ENCODE measurements around the gene SLC8A3. TPM values are rescaled to one million over a fixed set of nuclear protein-coding genes. Genes with fewer than 3 reads are reported as not detected.
"Not testable (repeated sequence)": the region's sequence is repeated elsewhere in the genome, so short reads cannot be mapped to it uniquely, and the experiment has no call there.

The SLC8A3 gene
- total RNA-seq (under 1 TPM; 0.44 to 0.60 TPM), polyA plus RNA-seq (ENCODE audit: insufficient read length in 6 of 6) (10 to 100 TPM in 2 of 6 donors, 1 to 10 TPM in 4; 5.4 to 24.9 (median 8.1) TPM)
- long read RNA-seq, donor 1: 0 reads
- long read RNA-seq, donor 2, full-length matches to known transcripts: 2 of 2 reads
- long read RNA-seq, donor 2, partial matches to known transcripts: 0 of 2 reads
- long read RNA-seq, donor 2, other reads (novel, unspliced or antisense): 0 of 2 reads
- long read RNA-seq, donor 3, full-length matches to known transcripts: 1 of 1 reads
- long read RNA-seq, donor 3, partial matches to known transcripts: 0 of 1 reads
- long read RNA-seq, donor 3, other reads (novel, unspliced or antisense): 0 of 1 reads
- long read RNA-seq, donor 4: 0 reads
- long read RNA-seq, donor 5: 0 reads
- long read RNA-seq, donor 6: 0 reads
- long read RNA-seq, donor 7: 0 reads
- long read RNA-seq, donor 8: 0 reads
- long read RNA-seq, donor 9: 0 reads
- long read RNA-seq, donor 10: 0 reads
- long read RNA-seq, donor 11: 0 reads
- long read RNA-seq, donor 12: 0 reads

DNA sequence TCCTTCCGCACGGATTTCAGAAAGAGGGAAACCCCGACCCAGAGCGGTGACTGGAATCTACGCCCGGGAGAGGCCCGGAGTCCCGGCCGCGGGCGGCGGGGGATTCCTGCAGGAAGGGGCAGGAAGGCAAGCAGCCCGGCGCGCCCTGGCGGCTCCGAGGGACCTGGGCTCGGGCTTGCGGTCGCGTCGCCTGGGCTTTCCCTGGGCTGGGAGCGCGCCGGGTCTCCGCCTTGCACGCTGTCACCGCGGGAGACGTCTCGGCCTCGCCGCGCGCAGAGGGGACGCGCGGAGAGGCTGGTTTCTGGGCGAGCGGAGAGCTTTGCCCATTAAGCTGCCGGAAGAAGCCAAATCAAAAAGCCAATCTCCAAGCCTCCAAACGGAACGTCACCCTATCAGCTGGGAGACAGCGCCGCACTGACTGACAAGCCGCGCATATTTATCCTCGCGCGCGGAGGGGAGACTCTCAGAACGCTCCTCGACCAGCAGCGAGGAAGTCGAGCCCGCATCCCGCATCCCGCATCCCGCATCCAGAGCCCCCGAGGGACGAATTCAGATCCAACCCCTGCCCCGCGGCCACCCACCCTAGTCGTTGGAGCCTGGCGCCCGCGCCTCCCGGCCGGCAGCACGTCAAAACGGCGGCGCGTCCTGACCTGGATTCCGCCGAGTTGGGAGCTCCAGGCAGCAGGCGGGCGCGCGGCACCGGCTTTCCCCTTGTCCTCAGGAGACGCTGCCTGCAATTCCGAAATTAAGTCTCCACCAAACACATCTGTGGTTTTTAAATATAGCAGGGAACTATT is at the start of gene SLC8A3:
SLC8A3 (minus strand) TSS at position 293 of the 797 bp plus-strand sequence. CDS start 20,529 bp downstream, outside the sequence.
- intact Hi-C loops (cut with DNase I): no loop called here
- no peak for TF ChIP-seq CTCF (IDR thresholded peaks at IDR 0.05)
- DNase-seq (peak in 3 of 4 donors; percentile 46 to 82 (median 66)), ATAC-seq (peak; percentile 42)
- peaks cover 0 to 25% of the 10 kb centered on the region in 2 donors for H3K4me1 ChIP-seq
- no peak within 1 kb of the TSS for H3K27ac ChIP-seq
- H3K4me3 ChIP-seq: peak within 1 kb of the TSS; percentile 36 to 47
- H3K9me3 ChIP-seq: no peaks in the 10 kb centered on the region
- peaks cover 29 to 79% of the 10 kb centered on the region in 2 donors for H3K27me3 ChIP-seq
- H3K36me3 ChIP-seq: no peaks in the 10 kb centered on the region

DNA sequence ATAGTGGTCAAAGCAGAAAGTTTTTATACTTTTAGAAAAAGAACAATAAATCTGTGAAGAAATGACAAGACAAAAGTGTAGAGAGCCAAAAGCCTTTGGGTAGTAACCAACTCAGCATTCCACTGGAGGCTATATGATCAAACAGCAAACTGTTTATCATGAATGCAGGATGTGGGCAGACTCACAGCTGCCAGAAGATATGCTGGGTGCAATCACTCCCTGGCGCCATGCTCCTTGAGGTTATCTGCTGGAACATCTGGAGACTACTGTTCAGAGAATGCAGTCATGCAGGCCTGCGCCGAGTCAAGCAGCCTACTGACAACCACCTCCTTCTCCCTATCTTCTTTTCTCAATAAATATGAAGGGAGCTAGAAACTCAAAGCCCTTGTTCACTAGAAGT is 49.0 kb upstream of the SLC8A3 start:
- ATAC-seq (no peak), DNase-seq (no peak)
- Histone ChIP-seq H3K4me3 (no peak overlapping the region), H3K4me1 (no peaks in the 10 kb centered on the region), H3K36me3 (no peaks in the 10 kb centered on the region), H3K9me3 (no peaks in the 10 kb centered on the region), H3K27me3 (peaks cover 0 to 11% of the 10 kb centered on the region in 2 donors), H3K27ac (no peak overlapping the region)
- no peak for TF ChIP-seq CTCF (IDR thresholded peaks at IDR 0.05)
- intact Hi-C loops (cut with DNase I): no loop called here

GRCh38 chr14:70234066-70234950 is 45.6 kb upstream of the SLC8A3 start:
- DNase-seq (peak in 1 of 4 donors; percentile 71), ATAC-seq (no peak)
- no peak for TF ChIP-seq CTCF (IDR thresholded peaks at IDR 0.05)
- Histone ChIP-seq H3K27ac (no peak overlapping the region), H3K27me3 (peaks cover 0 to 11% of the 10 kb centered on the region in 2 donors), H3K4me1 (no peaks in the 10 kb centered on the region), H3K4me3 (no peak overlapping the region), H3K9me3 (no peaks in the 10 kb centered on the region), H3K36me3 (no peaks in the 10 kb centered on the region)
- intact Hi-C loops (cut with DNase I): no loop called here

DNA sequence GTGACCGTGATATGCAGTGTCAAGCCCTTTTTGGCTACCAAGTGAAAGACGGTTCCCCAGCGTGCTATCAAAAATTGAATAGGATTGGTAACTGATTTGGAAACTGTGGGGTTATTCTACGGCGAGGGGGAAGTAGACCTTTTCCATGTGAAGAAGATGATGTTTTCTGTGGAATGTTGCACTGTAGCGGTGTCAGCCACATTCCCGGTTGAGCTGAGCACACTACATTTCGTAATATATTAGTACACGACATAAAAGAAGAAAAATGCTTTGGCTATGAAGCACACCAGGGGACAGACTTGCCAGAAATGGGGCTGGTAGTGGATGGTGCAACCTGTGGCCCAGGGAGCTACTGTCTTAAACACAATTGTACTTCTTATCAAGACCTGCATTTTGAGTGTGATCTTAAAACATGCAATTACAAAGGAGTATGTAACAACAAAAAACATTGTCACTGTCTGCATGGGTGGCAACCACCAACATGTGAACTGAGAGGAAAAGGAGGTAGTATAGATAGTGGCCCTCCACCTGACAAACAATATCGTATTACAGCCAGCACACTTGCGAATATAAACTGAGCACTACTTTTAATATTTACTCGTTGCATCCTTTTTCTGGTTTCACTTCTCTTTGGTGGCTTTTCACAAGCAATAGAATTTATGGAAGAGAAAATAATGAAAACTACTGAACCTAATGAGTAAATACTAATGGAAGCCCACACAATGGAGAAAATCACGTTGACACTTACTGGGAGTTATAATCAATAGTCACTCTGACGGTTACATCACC is 43.2 kb upstream of the SLC8A3 start:
- DNase-seq; H3K4me3 ChIP-seq; H3K4me1 ChIP-seq; ATAC-seq; H3K27ac ChIP-seq; intact Hi-C loops (cut with DNase I); H3K9me3 ChIP-seq; H3K36me3 ChIP-seq: not testable (repeated sequence)
- H3K27me3 ChIP-seq: peaks cover 0 to 11% of the 10 kb centered on the region in 2 donors

- ATAC-seq; intact Hi-C loops (cut with DNase I); H3K4me3 ChIP-seq; H3K4me1 ChIP-seq; H3K36me3 ChIP-seq; H3K9me3 ChIP-seq; DNase-seq; H3K27ac ChIP-seq: not testable (repeated sequence)
- H3K27me3 ChIP-seq: peaks cover 0 to 11% of the 10 kb centered on the region in 2 donors
These were observed 41.3 kb upstream of the SLC8A3 start for GRCh38 chr14:70229877-70230640.
